ENCODE results near the gene DSCAML1.

- no peak for TF ChIP-seq TRIM25 (IDR thresholded peaks at IDR 0.05; ENCODE audit: borderline replicate concordance)
- no peak for TF ChIP-seq HBP1 (CRISPR knock-in tag; IDR thresholded peaks at IDR 0.05)
- TF ChIP-seq SMARCC2 (IDR thresholded peaks at IDR 0.05; ENCODE audit: low read depth) = no peak
- no peak for TF ChIP-seq TBL1XR1 (IDR thresholded peaks at IDR 0.05; ENCODE audit: low read length in 2 of 2)
Measured at GRCh38 chr11:117669062-117669461, 128.0 kb downstream of the DSCAML1 start.

Data from K562 (cell line).